K562 (cell line): ENCODE results near the gene ATF1. TPM values are rescaled to one million over a fixed set of nuclear protein-coding genes. Genes with fewer than 3 reads are reported as not detected.

Experiments used
- ATAC-seq: fragments of 200-7000 bp; cut with Tn5 transposase; 3 replicates; pipeline ENCODE4 v1.9.1; 2020; ENCODE audit warnings: moderate library complexity
- BruUV-seq: library from RNA; stranded (reverse); fragments of 400-500 nt; replicated peaks from 2 replicates; lab custom pipeline; 2021; lab: Mats Ljungman, UMichigan
- CTCF ChIA-PET: fragments of 300-600 bp; formaldehyde crosslinking; extraction: SDS; loops from one replicate; lab custom pipeline; 2021; ENCODE audit warnings: low intra/inter-chr PET ratio; lab: Yijun Ruan, JAX
- POLR2A ChIA-PET: fragments of 300-600, 350-650 bp; sonication (Branson Sonifier 250); formaldehyde crosslinking; extraction: SDS; loops from one replicate; lab custom pipeline; 2021; ENCODE audit warnings: antibody characterized with exemption, inconsistent platforms; lab: Yijun Ruan, JAX
- DNase-seq, 4 experiments: peaks; one replicate each; pipeline versions ENCODE4 v3.0.0 to v3.0.0-alpha.2; 2011 to 2018; ENCODE audit warnings: low spot score in 3 of 4, mixed read lengths in 3 of 4; ENCODE audit errors: extremely low read depth in 1 of 4
- FAIRE-seq: peaks from 2 replicates; lab custom pipeline; 2011; peaks lifted over from hg19 to GRCh38; lab: Jason Lieb, UNC
- H2AFZ ChIP-seq: 2 replicates; pipeline ENCODE4 v1.6.0; 2011; ENCODE audit warnings: low read depth, low read length, control low read depth, inconsistent platforms
- H3K27ac ChIP-seq: fragments of 200-600 bp; 3 replicates; pipeline ENCODE4 v1.8.0; 2011; ENCODE audit warnings: low read depth, mild to moderate bottlenecking, control low read depth, inconsistent platforms, low read length, moderate library complexity, mixed read lengths; ENCODE audit errors: extremely low read depth
- H3K27me3 ChIP-seq, 2 experiments: fragments of 300-600 bp in 1 of 2; 2 replicates in 1 of 2; 3 replicates in 1 of 2; pipeline versions ENCODE4 v1.6.0 to v1.8.0; 2011; ENCODE audit warnings: inconsistent platforms in 2 of 2, low read length in 2 of 2, mild to moderate bottlenecking in 1 of 2, mixed read lengths in 1 of 2, moderate library complexity in 1 of 2; ENCODE audit not compliant: control insufficient read depth in 2 of 2, insufficient read depth in 2 of 2
- H3K36me3 ChIP-seq: fragments of 300-600 bp; 3 replicates; pipeline ENCODE4 v1.8.0; 2011; ENCODE audit warnings: mild to moderate bottlenecking, low read length, inconsistent platforms; ENCODE audit not compliant: control insufficient read depth, insufficient read depth
- H3K4me1 ChIP-seq, 2 experiments: fragments of 200-600 bp in 1 of 2; replicated peaks in 1 of 2; 2 replicates in 1 of 2; 3 replicates in 1 of 2; pipeline versions ENCODE4 v1.5.1 to v1.8.0; 2011; ENCODE audit warnings: inconsistent platforms in 2 of 2, low read length in 2 of 2, mild to moderate bottlenecking in 1 of 2, mixed read lengths in 1 of 2, moderate library complexity in 1 of 2; ENCODE audit not compliant: control insufficient read depth in 2 of 2, insufficient read depth in 2 of 2
- H3K4me2 ChIP-seq: 2 replicates; pipeline ENCODE4 v1.6.1; 2011; ENCODE audit warnings: low read length, control low read depth, inconsistent platforms, mixed read lengths; ENCODE audit not compliant: insufficient read depth
- H3K4me3 ChIP-seq: fragments of 200-600 bp; sonication (generic), shearing (Covaris generic); 2 replicates; pipeline ENCODE4 v1.5.1; 2016; ENCODE audit warnings: control low read depth, inconsistent platforms
- H3K79me2 ChIP-seq: fragments of 200-600 bp; 3 replicates; pipeline ENCODE4 v1.8.0; 2011; ENCODE audit warnings: low read length, inconsistent platforms; ENCODE audit not compliant: control insufficient read depth, insufficient read depth
- H3K9ac ChIP-seq, 2 experiments: 2 replicates each; pipeline versions ENCODE4 v1.6.0 to v1.6.1; 2011; ENCODE audit warnings: low read depth in 2 of 2, low read length in 2 of 2, control low read depth in 1 of 2, inconsistent platforms in 1 of 2, mild to moderate bottlenecking in 1 of 2, mixed read lengths in 1 of 2; ENCODE audit not compliant: insufficient read depth in 1 of 2
- H3K9me1 ChIP-seq: one replicate; pipeline ENCODE4 v1.6.0; 2011; ENCODE audit warnings: inconsistent platforms, mild to moderate bottlenecking, low read length, moderate library complexity; ENCODE audit not compliant: control insufficient read depth, insufficient read depth
- H3K9me3 ChIP-seq: replicated peaks from 2 replicates; pipeline ENCODE4 v1.5.1; 2011; ENCODE audit warnings: low read depth, low read length, inconsistent platforms; ENCODE audit not compliant: control insufficient read depth, insufficient read depth
- H4K20me1 ChIP-seq: replicated peaks from 2 replicates; pipeline ENCODE4 v1.6.1; 2011; ENCODE audit warnings: low read length, inconsistent platforms, mixed read lengths; ENCODE audit not compliant: control insufficient read depth, insufficient read depth
- CBFA2T2 ChIP-seq: fragments of 450-650 bp; conservative IDR thresholded peaks from 2 replicates; pipeline ENCODE4 v1.6.1; 2017; ENCODE audit warnings: mild to moderate bottlenecking
- CBX1 ChIP-seq: sonication (generic); IDR thresholded peaks from 2 replicates; pipeline ENCODE4 v1.6.1; 2016; ENCODE audit warnings: antibody characterized with exemption, low read depth, mild to moderate bottlenecking
- CC2D1A ChIP-seq: fragments of 450-650 bp; IDR thresholded peaks from 2 replicates; pipeline ENCODE4 v1.6.1; 2017; ENCODE audit warnings: mild to moderate bottlenecking
- ETV6 ChIP-seq, 3 experiments: fragments of 150-350 bp in 1 of 3; sonication (generic) in 1 of 3; formaldehyde crosslinking in 1 of 3; IDR thresholded peaks; 2 replicates each; pipeline versions ENCODE4 v1.6.1 to v1.8.0; 2014 to 2022; ENCODE audit warnings: borderline replicate concordance in 2 of 3, low read depth in 2 of 3, antibody characterized with exemption in 1 of 3, low read length in 1 of 3, mild to moderate bottlenecking in 1 of 3, missing genetic modification reagents in 1 of 3
- FOSL1 ChIP-seq: fragments of 200-800 bp; sonication (Bioruptor generic); conservative IDR thresholded peaks from 2 replicates; pipeline ENCODE4 v1.6.1; 2016; ENCODE audit warnings: missing genetic modification characterization, missing compliant biosample characterization
- GABPA ChIP-seq: fragments of 200-800 bp; sonication (Bioruptor generic); conservative IDR thresholded peaks from 2 replicates; pipeline ENCODE4 v1.6.1; 2016; ENCODE audit warnings: low read depth, missing genetic modification characterization, missing compliant biosample characterization
- HCFC1 ChIP-seq: IDR thresholded peaks from 2 replicates; pipeline ENCODE4 v1.6.1; 2012; ENCODE audit warnings: low read depth, low read length, improper control_type of control experiment
- MCM2 ChIP-seq: fragments of 450-650 bp; IDR thresholded peaks from 2 replicates; pipeline ENCODE4 v1.6.1; 2017; ENCODE audit warnings: low read depth, mild to moderate bottlenecking
- MTA1 ChIP-seq: fragments of 450-650 bp; IDR thresholded peaks from 2 replicates; pipeline ENCODE4 v1.6.1; 2017; ENCODE audit warnings: borderline replicate concordance
- PTTG1 ChIP-seq: fragments of 450-650 bp; IDR thresholded peaks from 2 replicates; pipeline ENCODE4 v1.6.1; 2016; ENCODE audit warnings: low read depth, mild to moderate bottlenecking, missing genetic modification characterization, missing compliant biosample characterization
- SNRNP70 ChIP-seq: fragments of 200-400 bp; formaldehyde crosslinking; optimal IDR thresholded peaks from 2 replicates; pipeline ENCODE3; 2017; ENCODE audit warnings: low read depth, low read length
- SP1 ChIP-seq: sonication (generic); formaldehyde crosslinking; IDR thresholded peaks from 2 replicates; pipeline ENCODE4 v1.8.1; 2022; ENCODE audit warnings: mild to moderate bottlenecking, missing genetic modification reagents
- TAF1 ChIP-seq: IDR thresholded peaks from 2 replicates; pipeline ENCODE4 v1.6.1; 2011; ENCODE audit warnings: mild to moderate bottlenecking, low read length, moderate library complexity; ENCODE audit not compliant: insufficient read depth, control insufficient read depth, severe bottlenecking; ENCODE audit errors: extremely low read depth
- WHSC1 ChIP-seq: IDR thresholded peaks from one replicate; pipeline ENCODE4 v1.6.1; 2012; ENCODE audit warnings: low read length, control low read depth, inconsistent platforms
- ZBTB7A ChIP-seq: IDR thresholded peaks from 2 replicates; pipeline ENCODE4 v1.6.1; 2011; ENCODE audit warnings: low read depth, mild to moderate bottlenecking, low read length, moderate library complexity, borderline replicate concordance; ENCODE audit not compliant: control insufficient read depth
- ZC3H11A ChIP-seq: IDR thresholded peaks from 2 replicates; pipeline ENCODE4 v1.6.1; 2012; ENCODE audit warnings: low read depth, low read length, improper control_type of control experiment
- ZNF146 ChIP-seq: IDR thresholded peaks from one replicate; pipeline ENCODE4 v1.6.1; 2018; ENCODE audit warnings: missing compliant biosample characterization; ENCODE audit not compliant: unreplicated experiment
- ZNF584 ChIP-seq: fragments of 200-800 bp; sonication (Bioruptor generic); IDR thresholded peaks from 2 replicates; pipeline ENCODE4 v1.6.1; 2016; ENCODE audit warnings: low read depth, mild to moderate bottlenecking, missing genetic modification characterization, missing compliant biosample characterization
- WGBS: fragments of 100-300 bp; shearing (Covaris generic); methylation state at CpG from one replicate; pipeline ENCODE4 v1.1.6; 2016; ENCODE audit warnings: low coverage, mixed read lengths; ENCODE audit not compliant: insufficient coverage; ENCODE audit errors: missing lambda C conversion rate; 5-methylcytosine and 5-hydroxymethylcytosine counted together
- in situ Hi-C: fragments of 300-500 bp; cut with MboI; formaldehyde crosslinking; loops from 4 replicates; pipeline ENCODE4 v1.15.0; 2018; ENCODE audit warnings: inconsistent platforms, mixed read lengths
- intact Hi-C: fragments of 100-400 bp; cut with micrococcal nuclease; formaldehyde crosslinking; loops from 2 replicates; pipeline ENCODE4 v1.14.2; 2022
- polyA plus RNA-seq, 8 experiments: library from polyadenylated mRNA; depleted of rRNA in 4 of 8; stranded (reverse) in 5 of 8; unstranded in 3 of 8; fragments of >200 nt; fragmentation: Nextera tagmentation in 2 of 8; fragmentation: Illumina TruSeq in 1 of 8; extraction: Ambion mirVana in 2 of 8; extraction: Trizol in 1 of 8; gene quantifications; 2 replicates each; pipeline versions ENCODE4 v1.2.1 to v1.2.3, GENCODE V29; 2011 to 2014; ENCODE audit warnings: inconsistent platforms in 1 of 8, missing spikeins in 1 of 8
- total RNA-seq, 7 experiments: library from RNA; depleted of rRNA in 6 of 7; stranded (reverse); fragments of >200 nt in 6 of 7; fragmentation: Illumina TruSeq in 2 of 7; extraction: Trizol in 2 of 7; gene quantifications; 2 replicates each; pipeline versions ENCODE4 v1.2.1 to v1.2.3, GENCODE V29; 2011 to 2021; ENCODE audit warnings: low replicate concordance in 1 of 7

Gene ATF1
- total and polyA plus RNA-seq, 9 of the 15 experiments (the other 6 are each of a cell fraction or from before 2014, with no cell fraction given), result 19.8 to 83.5 (median 51.4) TPM

- TF ChIP-seq SNRNP70 (no peak), CBX1 (peak; percentile 62; the same call in 1 of the 2 replicates), GABPA (tag) (peak; percentile 75), SP1 (CRISPR knock-in tag) (0 out of 2 replicates have a peak, but pooled peaks have one; percentile 36), ZBTB7A (peak; percentile 95), HCFC1 (peak; percentile 14; the same call in 1 of the 2 replicates)
Measured at GRCh38 chr12:50764286-50765094, 589 bp downstream of the ATF1 start (continued).

GRCh38 chr12:50765095-50765911 lies 1.4 kb downstream of the ATF1 start:
- Histone ChIP-seq H3K9me1 (no peaks in the 10 kb centered on the region), H3K9me3 (no peaks in the 10 kb centered on the region), H3K27me3 (no peaks in the 10 kb centered on the region), H3K4me2 (peak overlapping the region; percentile 95), H3K36me3 (peaks cover 7% of the 10 kb centered on the region; the same call in 1 of the 3 replicates), H3K79me2 (peaks cover 87% of the 10 kb centered on the region), H3K27ac (peak overlapping the region; percentile 99), H3K9ac (peak overlapping the region; percentile 95 to 97), H4K20me1 (no peaks in the 10 kb centered on the region), H2AFZ (peak overlapping the region; percentile 92), H3K4me3 (peak overlapping the region; percentile 84), H3K4me1 (peaks cover 18 to 21% of the 10 kb centered on the region in 2 experiments)
- BruUV-seq, result TSS peak; percentile 55
- intact Hi-C loops (loop anchor here (1.0 to 10.0 kb wide), 5 partner anchors 60 to 577 kb away; a partner anchor contains a TSS), in situ Hi-C loops (loop anchor here (5.0 kb wide), 1 partner anchor 47 kb away; no protein-coding TSS in a partner anchor)
- peak; percentile 90 for FAIRE-seq
- ChIA-PET POLR2A (interaction anchor here (0.5 to 2.6 kb wide), 19 partner anchors 9 to 318 kb away, joined by 3 to 13 read pairs (median 4); partner anchors contain the start of genes CSRNP2 and SLC11A2), CTCF (interaction anchor here (0.6 to 1.6 kb wide), 3 partner anchors 222 to 263 kb away, joined by 3 to 5 read pairs (median 3); no protein-coding TSS in a partner anchor)
- WGBS, result 2% methylated on average over 13 of the region's 13 CpGs
- DNase-seq, result peak; percentile 38 to 80 (median 56)
- peak; percentile 53 for ATAC-seq
- TF ChIP-seq FOSL1 (no peak; the same call in 1 of the 2 replicates), CC2D1A (no peak; the same call in 1 of the 2 replicates), ZC3H11A (no peak), ZNF146 (CRISPR knock-in tag) (no peak), MTA1 (0 out of 2 replicates have a peak, but pooled peaks have one; percentile 33), WHSC1 (no peak), MCM2 (no peak), CBFA2T2 (no peak), PTTG1 (tag) (no peak), TAF1 (peak; percentile 1), ZNF584 (CRISPR knock-in tag) (no peak), ETV6 (IDR thresholded peaks at IDR 0.05; ENCODE audit: borderline replicate concordance in 1 of 2, low read depth in 2 of 2, low read length in 1 of 2) (no peak), ETV6 (CRISPR knock-in tag; IDR thresholded peaks at IDR 0.05; ENCODE audit: borderline replicate concordance) (no peak)
